Measurements from ENCODE around the gene MORN3. TPM values are rescaled to one million over a fixed set of nuclear protein-coding genes. Genes with fewer than 3 reads are reported as not detected.
A peak's percentile ranks its signal among the peaks of the same experiment; 100 is the strongest.

The MORN3 gene
- total and polyA plus RNA-seq, 9 of the 15 experiments (the other 6 are each of a cell fraction or from before 2014, with no cell fraction given): 0.09 to 0.27 (median 0.20) TPM

DNA sequence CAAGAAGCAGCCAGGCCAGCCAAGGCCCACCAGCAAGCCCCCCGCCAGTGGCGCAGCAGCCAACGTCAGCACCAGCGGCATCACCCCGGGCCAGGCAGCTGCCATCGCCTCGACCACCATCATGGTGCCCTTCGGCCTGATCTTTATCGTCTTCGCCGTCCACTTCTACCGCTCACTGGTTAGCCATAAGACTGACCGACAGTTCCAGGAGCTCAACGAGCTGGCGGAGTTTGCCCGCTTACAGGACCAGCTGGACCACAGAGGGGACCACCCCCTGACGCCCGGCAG is 28.2 kb downstream of the MORN3 start (continued):
- TF ChIP-seq, protein P1, sequence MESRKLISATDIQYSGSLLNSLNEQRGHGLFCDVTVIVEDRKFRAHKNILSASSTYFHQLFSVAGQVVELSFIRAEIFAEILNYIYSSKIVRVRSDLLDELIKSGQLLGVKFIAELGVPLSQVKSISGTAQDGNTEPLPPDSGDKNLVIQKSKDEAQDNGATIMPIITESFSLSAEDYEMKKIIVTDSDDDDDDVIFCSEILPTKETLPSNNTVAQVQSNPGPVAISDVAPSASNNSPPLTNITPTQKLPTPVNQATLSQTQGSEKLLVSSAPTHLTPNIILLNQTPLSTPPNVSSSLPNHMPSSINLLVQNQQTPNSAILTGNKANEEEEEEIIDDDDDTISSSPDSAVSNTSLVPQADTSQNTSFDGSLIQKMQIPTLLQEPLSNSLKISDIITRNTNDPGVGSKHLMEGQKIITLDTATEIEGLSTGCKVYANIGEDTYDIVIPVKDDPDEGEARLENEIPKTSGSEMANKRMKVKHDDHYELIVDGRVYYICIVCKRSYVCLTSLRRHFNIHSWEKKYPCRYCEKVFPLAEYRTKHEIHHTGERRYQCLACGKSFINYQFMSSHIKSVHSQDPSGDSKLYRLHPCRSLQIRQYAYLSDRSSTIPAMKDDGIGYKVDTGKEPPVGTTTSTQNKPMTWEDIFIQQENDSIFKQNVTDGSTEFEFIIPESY (CRISPR knock-in tag; IDR thresholded peaks at IDR 0.05): 0 out of 2 replicates have a peak, but pooled peaks have one; percentile 63
- no peak for TF ChIP-seq HMGN3 (IDR thresholded peaks at IDR 0.05; ENCODE audit: borderline replicate concordance, extremely low read depth, insufficient read length, low read depth, low read length)
- TF ChIP-seq, protein P2, sequence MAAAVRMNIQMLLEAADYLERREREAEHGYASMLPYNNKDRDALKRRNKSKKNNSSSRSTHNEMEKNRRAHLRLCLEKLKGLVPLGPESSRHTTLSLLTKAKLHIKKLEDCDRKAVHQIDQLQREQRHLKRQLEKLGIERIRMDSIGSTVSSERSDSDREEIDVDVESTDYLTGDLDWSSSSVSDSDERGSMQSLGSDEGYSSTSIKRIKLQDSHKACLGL (CRISPR knock-in tag; IDR thresholded peaks at IDR 0.05; ENCODE audit: borderline replicate concordance, poor library complexity, severe bottlenecking): no peak

DNA sequence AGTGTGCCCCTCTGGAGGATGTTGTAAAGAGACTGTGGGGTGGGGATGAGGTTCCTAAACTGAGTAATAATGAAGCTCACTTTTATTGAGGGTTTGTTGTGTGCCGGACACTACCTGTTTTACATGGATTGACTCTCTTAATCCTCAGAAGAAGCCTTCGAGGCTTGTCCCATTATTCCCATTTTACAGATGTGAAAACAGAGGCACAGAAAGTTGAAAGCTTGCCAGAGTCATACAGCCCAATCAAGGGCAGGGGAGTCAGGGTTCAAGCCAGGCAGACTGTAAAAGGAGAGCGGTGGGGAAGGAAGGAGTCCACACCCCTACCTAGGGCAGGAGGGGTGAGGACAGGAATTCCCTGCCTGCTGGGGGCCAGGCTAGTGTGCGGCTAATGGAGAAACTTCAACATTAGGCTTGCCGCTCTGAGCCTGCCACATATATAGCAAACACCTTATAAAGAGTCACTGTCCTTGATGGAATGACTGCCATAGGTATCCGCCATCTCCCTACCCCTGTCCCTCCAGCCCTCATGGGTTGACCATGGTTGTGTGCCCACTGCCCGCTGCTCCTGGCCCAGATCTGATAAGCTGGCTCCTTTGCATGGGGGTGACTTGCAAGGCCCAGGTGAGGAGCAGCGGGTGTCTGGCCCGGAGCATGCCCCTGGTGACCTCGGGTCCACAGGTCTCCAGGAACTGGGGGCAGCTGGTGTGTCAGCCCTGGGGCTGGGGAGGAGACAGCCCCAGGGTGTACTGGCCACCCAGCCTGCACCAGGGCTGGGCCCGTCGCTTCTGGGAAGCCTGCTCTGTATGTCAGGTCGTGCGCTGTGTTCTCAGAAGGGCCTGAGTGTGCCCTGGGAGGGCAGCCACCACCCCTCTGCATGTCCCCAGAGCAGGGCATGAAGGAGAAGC is 30.9 kb downstream of the MORN3 start:
- peaks cover 48% of the 10 kb centered on the region; the same call in 2 of the 3 replicates for H3K36me3 ChIP-seq (ENCODE audit: control insufficient read depth, insufficient read depth, low read length)
- no peaks in the 10 kb centered on the region for H3K27me3 ChIP-seq (ENCODE audit: control insufficient read depth in 2 of 2, insufficient read depth in 2 of 2, low read length in 2 of 2)
- ATAC-seq: no peak
- H3K9me1 ChIP-seq (ENCODE audit: control insufficient read depth, insufficient read depth, low read length): no peaks in the 10 kb centered on the region
- ChIA-PET CTCF (ENCODE audit: low intra/inter-chr PET ratio) (no interaction called here), POLR2A (no interaction called here)
- whole genome bisulfite sequencing (ENCODE audit: insufficient coverage, low coverage, missing lambda C conversion rate): 92% methylated on average over 14 of the region's 14 CpGs
- no peak overlapping the region for H3K4me3 ChIP-seq
- DNase-seq (ENCODE audit: extremely low read depth in 1 of 4, low spot score in 3 of 4): peak in 2 of 4 experiments; percentile 12 to 16
- no peak for FAIRE-seq
- no peak overlapping the region for H3K4me2 ChIP-seq (ENCODE audit: insufficient read depth, low read length)
- H3K27ac ChIP-seq (ENCODE audit: extremely low read depth, low read depth, low read length): no peak overlapping the region
- H2AFZ ChIP-seq (ENCODE audit: low read depth, low read length): no peak overlapping the region
- no TSS peak for BruUV-seq (replicated peaks)
- no peaks in the 10 kb centered on the region; the same call in 1 of the 2 replicates for H4K20me1 ChIP-seq (replicated peaks; ENCODE audit: control insufficient read depth, insufficient read depth, low read length)
- H3K9ac ChIP-seq (ENCODE audit: insufficient read depth in 1 of 2, low read depth in 2 of 2, low read length in 2 of 2): peak overlapping the region in 1 of 2 experiments; percentile 63; a peak in 2 of 4 replicates
- no peaks in the 10 kb centered on the region for H3K9me3 ChIP-seq (replicated peaks; ENCODE audit: control insufficient read depth, insufficient read depth, low read depth, low read length)
- peaks cover 29% of the 10 kb centered on the region for H3K79me2 ChIP-seq (ENCODE audit: control insufficient read depth, insufficient read depth, low read length)
- in situ Hi-C loops (cut with MboI): no loop called here
- H3K4me1 ChIP-seq (replicated peaks in 1 of 2; ENCODE audit: control insufficient read depth in 2 of 2, insufficient read depth in 2 of 2, low read length in 2 of 2): peaks cover 8 to 37% of the 10 kb centered on the region in 2 experiments; a peak in 3 of 5 replicates
- intact Hi-C loops (cut with micrococcal nuclease): no loop called here
- TF ChIP-seq, protein P3, sequence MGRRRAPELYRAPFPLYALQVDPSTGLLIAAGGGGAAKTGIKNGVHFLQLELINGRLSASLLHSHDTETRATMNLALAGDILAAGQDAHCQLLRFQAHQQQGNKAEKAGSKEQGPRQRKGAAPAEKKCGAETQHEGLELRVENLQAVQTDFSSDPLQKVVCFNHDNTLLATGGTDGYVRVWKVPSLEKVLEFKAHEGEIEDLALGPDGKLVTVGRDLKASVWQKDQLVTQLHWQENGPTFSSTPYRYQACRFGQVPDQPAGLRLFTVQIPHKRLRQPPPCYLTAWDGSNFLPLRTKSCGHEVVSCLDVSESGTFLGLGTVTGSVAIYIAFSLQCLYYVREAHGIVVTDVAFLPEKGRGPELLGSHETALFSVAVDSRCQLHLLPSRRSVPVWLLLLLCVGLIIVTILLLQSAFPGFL (CRISPR knock-in tag; IDR thresholded peaks at IDR 0.05): no peak
- TF ChIP-seq NUFIP1 (IDR thresholded peaks at IDR 0.05; ENCODE audit: partially characterized antibody) (no peak), ELF4 (CRISPR knock-in tag; IDR thresholded peaks at IDR 0.05) (no peak), BRF1 (IDR thresholded peaks at IDR 0.05; ENCODE audit: borderline replicate concordance, extremely low read depth, insufficient read length) (no peak), NFXL1 (CRISPR knock-in tag; IDR thresholded peaks at IDR 0.05) (no peak), HDAC2 (IDR thresholded peaks at IDR 0.05) (peak; percentile 54; the same call in 1 of the 2 replicates), SRSF9 (IDR thresholded peaks at IDR 0.05; ENCODE audit: borderline replicate concordance, low read depth, low read length) (no peak)
- TF ChIP-seq, protein P4, sequence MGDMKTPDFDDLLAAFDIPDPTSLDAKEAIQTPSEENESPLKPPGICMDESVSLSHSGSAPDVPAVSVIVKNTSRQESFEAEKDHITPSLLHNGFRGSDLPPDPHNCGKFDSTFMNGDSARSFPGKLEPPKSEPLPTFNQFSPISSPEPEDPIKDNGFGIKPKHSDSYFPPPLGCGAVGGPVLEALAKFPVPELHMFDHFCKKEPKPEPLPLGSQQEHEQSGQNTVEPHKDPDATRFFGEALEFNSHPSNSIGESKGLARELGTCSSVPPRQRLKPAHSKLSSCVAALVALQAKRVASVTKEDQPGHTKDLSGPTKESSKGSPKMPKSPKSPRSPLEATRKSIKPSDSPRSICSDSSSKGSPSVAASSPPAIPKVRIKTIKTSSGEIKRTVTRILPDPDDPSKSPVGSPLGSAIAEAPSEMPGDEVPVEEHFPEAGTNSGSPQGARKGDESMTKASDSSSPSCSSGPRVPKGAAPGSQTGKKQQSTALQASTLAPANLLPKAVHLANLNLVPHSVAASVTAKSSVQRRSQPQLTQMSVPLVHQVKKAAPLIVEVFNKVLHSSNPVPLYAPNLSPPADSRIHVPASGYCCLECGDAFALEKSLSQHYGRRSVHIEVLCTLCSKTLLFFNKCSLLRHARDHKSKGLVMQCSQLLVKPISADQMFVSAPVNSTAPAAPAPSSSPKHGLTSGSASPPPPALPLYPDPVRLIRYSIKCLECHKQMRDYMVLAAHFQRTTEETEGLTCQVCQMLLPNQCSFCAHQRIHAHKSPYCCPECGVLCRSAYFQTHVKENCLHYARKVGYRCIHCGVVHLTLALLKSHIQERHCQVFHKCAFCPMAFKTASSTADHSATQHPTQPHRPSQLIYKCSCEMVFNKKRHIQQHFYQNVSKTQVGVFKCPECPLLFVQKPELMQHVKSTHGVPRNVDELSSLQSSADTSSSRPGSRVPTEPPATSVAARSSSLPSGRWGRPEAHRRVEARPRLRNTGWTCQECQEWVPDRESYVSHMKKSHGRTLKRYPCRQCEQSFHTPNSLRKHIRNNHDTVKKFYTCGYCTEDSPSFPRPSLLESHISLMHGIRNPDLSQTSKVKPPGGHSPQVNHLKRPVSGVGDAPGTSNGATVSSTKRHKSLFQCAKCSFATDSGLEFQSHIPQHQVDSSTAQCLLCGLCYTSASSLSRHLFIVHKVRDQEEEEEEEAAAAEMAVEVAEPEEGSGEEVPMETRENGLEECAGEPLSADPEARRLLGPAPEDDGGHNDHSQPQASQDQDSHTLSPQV (IDR thresholded peaks at IDR 0.05): no peak
